ENCODE data around the gene DUSP10.

The DUSP10 gene

GRCh38 chr1:221711656-221712055 is 30.2 kb downstream of the DUSP10 start:
- DNase-seq = no peak

- DNase-seq = no peak
Measured at GRCh38 chr1:221711063-221711577, 30.8 kb downstream of the DUSP10 start.

GRCh38 chr1:221709854-221710253 is 32.0 kb downstream of the DUSP10 start:
- DNase-seq = no peak

- DNase-seq = peak; percentile 75
Measured at GRCh38 chr1:221708987-221709386, 32.9 kb downstream of the DUSP10 start.

GRCh38 chr1:221708076-221708571 is 33.8 kb downstream of the DUSP10 start:
- DNase-seq = peak; percentile 96

- DNase-seq = peak; percentile 67
Measured at GRCh38 chr1:221706876-221707582, 34.9 kb downstream of the DUSP10 start.

- no peak for DNase-seq
Measured at GRCh38 chr1:221706191-221706590, 35.7 kb downstream of the DUSP10 start.

- no peak for DNase-seq
Measured at GRCh38 chr1:221704306-221704705, 37.6 kb downstream of the DUSP10 start.

GRCh38 chr1:221701570-221702186 is 40.2 kb downstream of the DUSP10 start:
- DNase-seq = no peak

GRCh38 chr1:221700948-221701347 is 40.9 kb downstream of the DUSP10 start:
- no peak for DNase-seq

GRCh38 chr1:221700536-221700935 is 41.4 kb downstream of the DUSP10 start:
- DNase-seq = no peak

GRCh38 chr1:221699978-221700519 is 41.8 kb downstream of the DUSP10 start:
- DNase-seq = no peak

GRCh38 chr1:221699577-221699976 is 42.3 kb downstream of the DUSP10 start:
- no peak for DNase-seq

- no peak for DNase-seq
Measured at GRCh38 chr1:221698579-221699349, 43.1 kb downstream of the DUSP10 start.

GRCh38 chr1:221697923-221698425 is 43.9 kb downstream of the DUSP10 start:
- DNase-seq = no peak

- DNase-seq = no peak
Measured at GRCh38 chr1:221696718-221697461, 45.0 kb downstream of the DUSP10 start.

GRCh38 chr1:221696027-221696426 is 45.9 kb downstream of the DUSP10 start:
- no peak for DNase-seq

- no peak for DNase-seq
Measured at GRCh38 chr1:221695301-221695700, 46.6 kb downstream of the DUSP10 start.

GRCh38 chr1:221694109-221694508 is 47.8 kb downstream of the DUSP10 start:
- no peak for DNase-seq

GRCh38 chr1:221693087-221693486 is 48.8 kb downstream of the DUSP10 start:
- peak; percentile 13 for DNase-seq

GRCh38 chr1:221692643-221693042 is 49.2 kb downstream of the DUSP10 start:
- no peak for DNase-seq

GRCh38 chr1:221691261-221691660 is 50.6 kb downstream of the DUSP10 start:
- no peak for DNase-seq
